ENCODE data around the gene TRPT1. TPM values are rescaled to one million over a fixed set of nuclear protein-coding genes. Genes with fewer than 3 reads are reported as not detected.
A peak's percentile ranks its signal among the peaks of the same experiment; 100 is the strongest.

Gene TRPT1
- total and polyA plus RNA-seq, 9 of the 15 experiments (the other 6 are each of a cell fraction or from before 2014, with no cell fraction given): 4.6 to 41.7 (median 23.1) TPM

DNA sequence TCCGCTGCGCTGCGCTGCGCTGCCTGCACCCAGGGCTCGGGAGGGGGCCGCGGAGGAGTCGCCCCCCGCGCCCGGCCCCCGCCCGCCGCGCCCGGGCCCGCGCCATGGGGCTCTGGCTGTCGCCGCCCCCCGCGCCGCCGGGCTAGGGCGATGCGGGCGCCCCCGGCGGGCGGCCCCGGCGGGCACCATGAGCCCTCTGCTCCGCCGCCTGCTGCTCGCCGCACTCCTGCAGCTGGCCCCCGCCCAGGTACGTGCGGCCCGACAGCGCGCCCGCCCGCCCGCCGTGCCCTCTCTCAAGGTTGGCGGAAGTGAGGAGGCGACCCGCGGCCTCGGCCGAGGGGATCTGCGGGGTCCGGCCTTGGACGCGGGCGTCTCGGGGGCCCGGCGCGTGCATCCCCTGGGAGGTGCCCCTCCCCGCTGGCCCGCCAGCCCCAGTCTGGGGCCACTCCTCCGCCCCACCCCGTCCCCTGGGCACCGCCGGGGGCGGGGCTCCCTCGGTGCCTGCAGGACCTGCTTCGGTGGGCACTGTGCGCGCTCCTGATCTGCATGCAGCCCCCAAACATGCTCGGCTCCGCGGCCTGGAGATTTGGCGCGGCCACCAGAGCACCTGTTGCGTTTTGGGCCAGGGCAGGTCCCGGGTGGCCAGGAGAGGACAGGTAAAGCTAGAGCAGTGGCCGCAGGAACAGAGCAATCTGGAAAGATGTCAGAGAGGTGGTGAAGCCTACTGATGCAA lies 8.8 kb upstream of the TRPT1 start (continued):
- TF ChIP-seq SIN3A (IDR thresholded peaks at IDR 0.05; ENCODE audit: borderline replicate concordance in 2 of 2, control insufficient read depth in 1 of 2, low read depth in 2 of 2, low read length in 2 of 2) (peak in 1 of 2 experiments; percentile 41; a peak in 1 of 4 replicates), MAZ (CRISPR knock-in tag; conservative IDR thresholded peaks at IDR 0.05 in 1 of 2, IDR thresholded peaks at IDR 0.05 in 1 of 2) (peak; percentile 70 to 90), MED1 (CRISPR knock-in tag; IDR thresholded peaks at IDR 0.05; ENCODE audit: borderline replicate concordance) (no peak), RBBP5 (IDR thresholded peaks at IDR 0.05; ENCODE audit: borderline replicate concordance, insufficient read depth, low read length, poor library complexity, severe bottlenecking) (peak; percentile 35), RB1 (IDR thresholded peaks at IDR 0.05; ENCODE audit: low read depth) (peak; percentile 48; the same call in 1 of the 2 replicates), SMARCB1 (IDR thresholded peaks at IDR 0.05; ENCODE audit: insufficient read length, low read depth) (no peak), TOE1 (IDR thresholded peaks at IDR 0.05; ENCODE audit: borderline replicate concordance) (no peak), TOE1 (CRISPR knock-in tag; IDR thresholded peaks at IDR 0.05; ENCODE audit: borderline replicate concordance, low read depth) (no peak), FOXM1 (IDR thresholded peaks at IDR 0.05; ENCODE audit: low read depth) (no peak), FOXM1 (CRISPR knock-in tag; IDR thresholded peaks at IDR 0.05; ENCODE audit: low read depth) (0 out of 2 replicates have a peak, but pooled peaks have one; percentile 10)
- TF ChIP-seq, protein P1, sequence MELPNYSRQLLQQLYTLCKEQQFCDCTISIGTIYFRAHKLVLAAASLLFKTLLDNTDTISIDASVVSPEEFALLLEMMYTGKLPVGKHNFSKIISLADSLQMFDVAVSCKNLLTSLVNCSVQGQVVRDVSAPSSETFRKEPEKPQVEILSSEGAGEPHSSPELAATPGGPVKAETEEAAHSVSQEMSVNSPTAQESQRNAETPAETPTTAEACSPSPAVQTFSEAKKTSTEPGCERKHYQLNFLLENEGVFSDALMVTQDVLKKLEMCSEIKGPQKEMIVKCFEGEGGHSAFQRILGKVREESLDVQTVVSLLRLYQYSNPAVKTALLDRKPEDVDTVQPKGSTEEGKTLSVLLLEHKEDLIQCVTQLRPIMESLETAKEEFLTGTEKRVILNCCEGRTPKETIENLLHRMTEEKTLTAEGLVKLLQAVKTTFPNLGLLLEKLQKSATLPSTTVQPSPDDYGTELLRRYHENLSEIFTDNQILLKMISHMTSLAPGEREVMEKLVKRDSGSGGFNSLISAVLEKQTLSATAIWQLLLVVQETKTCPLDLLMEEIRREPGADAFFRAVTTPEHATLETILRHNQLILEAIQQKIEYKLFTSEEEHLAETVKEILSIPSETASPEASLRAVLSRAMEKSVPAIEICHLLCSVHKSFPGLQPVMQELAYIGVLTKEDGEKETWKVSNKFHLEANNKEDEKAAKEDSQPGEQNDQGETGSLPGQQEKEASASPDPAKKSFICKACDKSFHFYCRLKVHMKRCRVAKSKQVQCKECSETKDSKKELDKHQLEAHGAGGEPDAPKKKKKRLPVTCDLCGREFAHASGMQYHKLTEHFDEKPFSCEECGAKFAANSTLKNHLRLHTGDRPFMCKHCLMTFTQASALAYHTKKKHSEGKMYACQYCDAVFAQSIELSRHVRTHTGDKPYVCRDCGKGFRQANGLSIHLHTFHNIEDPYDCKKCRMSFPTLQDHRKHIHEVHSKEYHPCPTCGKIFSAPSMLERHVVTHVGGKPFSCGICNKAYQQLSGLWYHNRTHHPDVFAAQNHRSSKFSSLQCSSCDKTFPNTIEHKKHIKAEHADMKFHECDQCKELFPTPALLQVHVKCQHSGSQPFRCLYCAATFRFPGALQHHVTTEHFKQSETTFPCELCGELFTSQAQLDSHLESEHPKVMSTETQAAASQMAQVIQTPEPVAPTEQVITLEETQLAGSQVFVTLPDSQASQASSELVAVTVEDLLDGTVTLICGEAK (IDR thresholded peaks at IDR 0.05): 0 out of 2 replicates have a peak, but pooled peaks have one; percentile 22
- TF ChIP-seq, protein P1 (CRISPR knock-in tag; IDR thresholded peaks at IDR 0.05): no peak
- TF ChIP-seq, protein P2, sequence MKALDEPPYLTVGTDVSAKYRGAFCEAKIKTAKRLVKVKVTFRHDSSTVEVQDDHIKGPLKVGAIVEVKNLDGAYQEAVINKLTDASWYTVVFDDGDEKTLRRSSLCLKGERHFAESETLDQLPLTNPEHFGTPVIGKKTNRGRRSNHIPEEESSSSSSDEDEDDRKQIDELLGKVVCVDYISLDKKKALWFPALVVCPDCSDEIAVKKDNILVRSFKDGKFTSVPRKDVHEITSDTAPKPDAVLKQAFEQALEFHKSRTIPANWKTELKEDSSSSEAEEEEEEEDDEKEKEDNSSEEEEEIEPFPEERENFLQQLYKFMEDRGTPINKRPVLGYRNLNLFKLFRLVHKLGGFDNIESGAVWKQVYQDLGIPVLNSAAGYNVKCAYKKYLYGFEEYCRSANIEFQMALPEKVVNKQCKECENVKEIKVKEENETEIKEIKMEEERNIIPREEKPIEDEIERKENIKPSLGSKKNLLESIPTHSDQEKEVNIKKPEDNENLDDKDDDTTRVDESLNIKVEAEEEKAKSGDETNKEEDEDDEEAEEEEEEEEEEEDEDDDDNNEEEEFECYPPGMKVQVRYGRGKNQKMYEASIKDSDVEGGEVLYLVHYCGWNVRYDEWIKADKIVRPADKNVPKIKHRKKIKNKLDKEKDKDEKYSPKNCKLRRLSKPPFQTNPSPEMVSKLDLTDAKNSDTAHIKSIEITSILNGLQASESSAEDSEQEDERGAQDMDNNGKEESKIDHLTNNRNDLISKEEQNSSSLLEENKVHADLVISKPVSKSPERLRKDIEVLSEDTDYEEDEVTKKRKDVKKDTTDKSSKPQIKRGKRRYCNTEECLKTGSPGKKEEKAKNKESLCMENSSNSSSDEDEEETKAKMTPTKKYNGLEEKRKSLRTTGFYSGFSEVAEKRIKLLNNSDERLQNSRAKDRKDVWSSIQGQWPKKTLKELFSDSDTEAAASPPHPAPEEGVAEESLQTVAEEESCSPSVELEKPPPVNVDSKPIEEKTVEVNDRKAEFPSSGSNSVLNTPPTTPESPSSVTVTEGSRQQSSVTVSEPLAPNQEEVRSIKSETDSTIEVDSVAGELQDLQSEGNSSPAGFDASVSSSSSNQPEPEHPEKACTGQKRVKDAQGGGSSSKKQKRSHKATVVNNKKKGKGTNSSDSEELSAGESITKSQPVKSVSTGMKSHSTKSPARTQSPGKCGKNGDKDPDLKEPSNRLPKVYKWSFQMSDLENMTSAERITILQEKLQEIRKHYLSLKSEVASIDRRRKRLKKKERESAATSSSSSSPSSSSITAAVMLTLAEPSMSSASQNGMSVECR (CRISPR knock-in tag; IDR thresholded peaks at IDR 0.05): peak; percentile 37; the same call in 1 of the 2 replicates
